Retina (tissue), 1 donor: ENCODE measurements around the gene TRIM28.

Experiments
- DNase-seq: peaks from one replicate; pipeline ENCODE4 v3.0.0-alpha.2; 2016

Gene TRIM28

GRCh38 chr19:58549664-58550361, 5.9 kb downstream of the TRIM28 start:
- no peak for DNase-seq

GRCh38 chr19:58550362-58551122, 6.7 kb downstream of the TRIM28 start:
- no peak for DNase-seq

- no peak for DNase-seq
Measured at GRCh38 chr19:58551123-58551497, 7.2 kb downstream of the TRIM28 start.

- no peak for DNase-seq
Measured at GRCh38 chr19:58551577-58552471, 8.0 kb downstream of the TRIM28 start.

- DNase-seq = no peak
Measured at GRCh38 chr19:58552655-58553054, 8.8 kb downstream of the TRIM28 start.

GRCh38 chr19:58553799-58554493, 10.1 kb downstream of the TRIM28 start:
- no peak for DNase-seq

- peak; percentile 95 for DNase-seq
Measured at GRCh38 chr19:58554494-58555368, 10.9 kb downstream of the TRIM28 start, which contains the start of gene CHMP2A. Gene CHMP2A (minus strand): TSS chr19:58555105. CDS start chr19:58554212, 893 bp downstream.

- no peak for DNase-seq
Measured at GRCh38 chr19:58555369-58555885, 11.6 kb downstream of the TRIM28 start.

GRCh38 chr19:58555920-58556621, 12.2 kb downstream of the TRIM28 start:
- no peak for DNase-seq

- no peak for DNase-seq
Measured at GRCh38 chr19:58556622-58557220, 12.9 kb downstream of the TRIM28 start.

GRCh38 chr19:58557221-58558065, 13.6 kb downstream of the TRIM28 start:
- DNase-seq = no peak

- no peak for DNase-seq
Measured at GRCh38 chr19:58558066-58558622, 14.3 kb downstream of the TRIM28 start, which contains the start of gene UBE2M. Gene UBE2M (minus strand): TSS chr19:58558611. CDS start chr19:58558381, 230 bp downstream.

- DNase-seq = peak; percentile 99
Measured at GRCh38 chr19:58558623-58559274, 14.9 kb downstream of the TRIM28 start.

- DNase-seq = peak; percentile 93
Measured at GRCh38 chr19:58559275-58560006, 15.6 kb downstream of the TRIM28 start.

- DNase-seq = no peak
Measured at GRCh38 chr19:58560007-58560887, 16.4 kb downstream of the TRIM28 start.

GRCh38 chr19:58560921-58561320, 17.1 kb downstream of the TRIM28 start:
- DNase-seq = no peak
